MM.1S (cell line): ENCODE results near the gene CMIP.
A peak's percentile ranks its signal among the peaks of the same experiment; 100 is the strongest.

Experiments
- DNase-seq: peaks from one replicate; pipeline ENCODE4 v3.0.0-alpha.2; 2015
- H2AFZ ChIP-seq: fragments of 300-600 bp; sonication (generic); 2 replicates; pipeline ENCODE4 v1.6.0; 2016; ENCODE audit warnings: antibody characterized with exemption, low read length
- H3F3A ChIP-seq: fragments of 300-600 bp; sonication (generic); 2 replicates; pipeline ENCODE4 v1.6.1; 2016; ENCODE audit warnings: mild to moderate bottlenecking, antibody characterized with exemption, low read length, moderate library complexity, mixed read lengths; ENCODE audit not compliant: insufficient read depth
- H3K27ac ChIP-seq: fragments of 300-600 bp; sonication (generic); 2 replicates; pipeline ENCODE4 v1.5.1; 2016; ENCODE audit warnings: mild to moderate bottlenecking, low read length
- H3K27me3 ChIP-seq: fragments of 300-600 bp; sonication (generic); replicated peaks from 2 replicates; pipeline ENCODE4 v1.6.0; 2016; ENCODE audit warnings: low read length; ENCODE audit not compliant: insufficient read depth
- H3K36me3 ChIP-seq: fragments of 300-600 bp; sonication (generic); replicated peaks from 2 replicates; pipeline ENCODE4 v1.6.1; 2016; ENCODE audit warnings: mild to moderate bottlenecking, low read length, mixed read lengths; ENCODE audit not compliant: insufficient read depth
- H3K4me1 ChIP-seq: fragments of 300-600 bp; sonication (generic); 2 replicates; pipeline ENCODE4 v1.6.1; 2016; ENCODE audit warnings: low read length, mixed read lengths
- H3K4me2 ChIP-seq: fragments of 300-600 bp; sonication (generic); 2 replicates; pipeline ENCODE4 v1.6.0; 2016; ENCODE audit warnings: low read depth, low read length
- H3K4me3 ChIP-seq: fragments of 300-600 bp; sonication (generic); 2 replicates; pipeline ENCODE4 v1.5.1; 2016; ENCODE audit warnings: low read length, mixed read lengths
- H3K79me2 ChIP-seq: fragments of 300-600 bp; sonication (generic); 2 replicates; pipeline ENCODE4 v1.6.1; 2016; ENCODE audit warnings: mixed run types, low read length, mixed read lengths
- H3K9ac ChIP-seq: fragments of 300-600 bp; sonication (generic); 2 replicates; pipeline ENCODE4 v1.6.1; 2016; ENCODE audit warnings: low read length, mixed read lengths
- H3K9me2 ChIP-seq: fragments of 300-600 bp; sonication (generic); replicated peaks from 2 replicates; pipeline ENCODE4 v1.6.1; 2016; ENCODE audit warnings: mild to moderate bottlenecking, low read length, mixed read lengths; ENCODE audit not compliant: insufficient read depth
- H3K9me3 ChIP-seq: fragments of 300-600 bp; sonication (generic); replicated peaks from 2 replicates; pipeline ENCODE4 v1.6.1; 2016; ENCODE audit warnings: mild to moderate bottlenecking, low read length, mixed read lengths; ENCODE audit not compliant: insufficient read depth
- H4K20me1 ChIP-seq: fragments of 300-600 bp; sonication (generic); 2 replicates; pipeline ENCODE4 v1.6.1; 2016; ENCODE audit warnings: mild to moderate bottlenecking, low read length, moderate library complexity, mixed read lengths; ENCODE audit not compliant: insufficient read depth
- EZH2 ChIP-seq: fragments of 300-600 bp; sonication (generic); optimal IDR thresholded peaks from 2 replicates; pipeline ENCODE3; 2017; ENCODE audit warnings: low read depth, mild to moderate bottlenecking, antibody characterized with exemption, low read length, mixed read lengths
- EZH2phosphoT487 ChIP-seq: fragments of 300-600 bp; sonication (generic); IDR thresholded peaks from 2 replicates; pipeline ENCODE4 v1.6.1; 2018; ENCODE audit warnings: antibody characterized with exemption, low read length
- TF ChIP-seq, protein P1 (sequence below): fragments of 300-600 bp; sonication (generic); IDR thresholded peaks from 2 replicates; pipeline ENCODE4 v1.5.1; 2016; ENCODE audit warnings: antibody characterized with exemption, low read length, mixed read lengths

CMIP gene

DNA sequence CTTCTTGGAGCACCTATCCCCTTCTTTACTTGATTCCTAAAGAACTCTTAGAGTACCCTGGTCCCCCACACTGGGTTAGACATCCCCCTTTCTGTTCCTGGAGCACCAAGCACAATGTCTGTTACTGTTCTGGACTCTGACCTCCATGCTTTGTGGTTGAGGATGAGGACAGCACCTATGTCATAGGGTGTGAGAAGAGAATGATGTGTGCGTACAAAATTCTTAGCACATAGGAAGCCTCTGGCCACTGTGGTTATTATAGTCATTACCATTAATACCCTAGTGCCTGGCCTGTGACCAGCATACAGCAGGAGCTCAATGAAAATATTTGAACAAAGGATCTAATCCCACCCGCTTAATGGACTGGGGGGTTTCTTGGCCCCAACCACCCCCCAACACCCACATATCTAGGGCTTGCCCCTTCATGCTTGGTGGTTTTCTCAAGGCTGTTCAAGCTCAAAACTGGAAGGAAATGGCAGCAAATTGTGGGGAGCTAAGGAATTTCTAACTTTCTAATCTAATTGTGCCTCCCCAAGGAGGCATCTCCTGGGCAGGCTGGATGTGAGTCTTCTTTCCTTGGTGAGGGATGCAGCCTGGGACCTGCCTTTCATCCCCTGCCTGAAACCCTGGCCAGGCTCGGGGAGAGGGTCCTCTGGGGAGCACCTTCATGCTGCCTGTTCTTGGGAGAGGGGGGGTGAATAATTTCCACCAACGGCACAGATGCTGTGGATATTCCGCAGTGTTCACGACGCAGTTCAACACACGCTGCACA is 1.5 kb upstream of the CMIP start:
- Histone ChIP-seq H2AFZ (no peak overlapping the region), H3K27ac (no peak overlapping the region), H3K9me3 (no peaks in the 10 kb centered on the region), H4K20me1 (no peaks in the 10 kb centered on the region), H3K4me2 (no peak overlapping the region), H3K79me2 (peaks cover 30% of the 10 kb centered on the region), H3K4me3 (no peak overlapping the region), H3K9ac (no peak overlapping the region), H3K9me2 (no peaks in the 10 kb centered on the region), H3K4me1 (no peaks in the 10 kb centered on the region), H3K27me3 (no peaks in the 10 kb centered on the region), H3K36me3 (no peaks in the 10 kb centered on the region), H3F3A (no peaks in the 10 kb centered on the region)
- DNase-seq, result no peak
- no peak for TF ChIP-seq EZH2

DNA sequence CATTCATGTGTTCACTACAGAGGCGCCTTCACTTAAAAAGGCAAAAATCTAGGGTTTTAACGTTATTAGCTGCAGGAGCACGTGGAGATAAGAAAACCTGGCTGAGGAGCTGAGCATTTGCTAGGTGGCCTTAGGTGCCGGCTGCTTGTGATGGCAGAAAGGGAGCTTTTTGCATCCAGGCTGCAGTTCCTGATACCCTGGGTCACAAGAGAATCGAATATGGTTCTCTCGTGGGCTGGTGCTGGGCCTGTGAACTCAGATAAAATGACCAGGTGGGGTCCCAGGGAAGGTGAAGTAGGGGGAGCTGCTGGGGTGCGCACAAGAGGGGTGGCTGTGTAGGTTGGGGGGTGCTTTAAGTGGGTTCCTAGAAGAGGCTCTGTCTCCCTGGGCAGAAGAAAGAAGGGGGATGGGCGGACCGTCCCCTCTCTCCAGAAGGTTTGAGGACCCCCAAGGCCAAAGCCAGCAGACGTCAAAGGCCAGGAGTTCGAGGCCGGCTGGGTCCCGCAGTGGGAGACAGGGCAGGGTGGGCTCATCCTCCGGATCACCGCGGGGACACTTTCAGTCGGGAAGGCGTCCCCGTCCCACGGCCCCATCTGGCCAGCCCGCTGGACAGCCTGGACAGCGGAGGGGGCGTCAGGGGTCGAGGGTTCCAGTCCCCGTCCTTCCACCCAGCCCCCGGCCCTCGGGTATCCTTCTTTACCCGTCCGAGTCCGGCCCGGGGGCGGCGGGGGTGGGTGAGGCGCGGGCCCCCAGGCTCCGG is 740 bp upstream of the CMIP start:
- no peak overlapping the region for H3K27ac ChIP-seq
- H3K9me3 ChIP-seq, result no peaks in the 10 kb centered on the region
- H3K9ac ChIP-seq, result peak overlapping the region; percentile 44
- H3K4me1 ChIP-seq, result no peaks in the 10 kb centered on the region
- H3K79me2 ChIP-seq, result peaks cover 37% of the 10 kb centered on the region
- H3K4me3 ChIP-seq, result peak overlapping the region; percentile 58
- no peaks in the 10 kb centered on the region for H3K36me3 ChIP-seq
- TF ChIP-seq EZH2, result no peak
- TF ChIP-seq EZH2phosphoT487, result no peak
- TF ChIP-seq, protein P1, sequence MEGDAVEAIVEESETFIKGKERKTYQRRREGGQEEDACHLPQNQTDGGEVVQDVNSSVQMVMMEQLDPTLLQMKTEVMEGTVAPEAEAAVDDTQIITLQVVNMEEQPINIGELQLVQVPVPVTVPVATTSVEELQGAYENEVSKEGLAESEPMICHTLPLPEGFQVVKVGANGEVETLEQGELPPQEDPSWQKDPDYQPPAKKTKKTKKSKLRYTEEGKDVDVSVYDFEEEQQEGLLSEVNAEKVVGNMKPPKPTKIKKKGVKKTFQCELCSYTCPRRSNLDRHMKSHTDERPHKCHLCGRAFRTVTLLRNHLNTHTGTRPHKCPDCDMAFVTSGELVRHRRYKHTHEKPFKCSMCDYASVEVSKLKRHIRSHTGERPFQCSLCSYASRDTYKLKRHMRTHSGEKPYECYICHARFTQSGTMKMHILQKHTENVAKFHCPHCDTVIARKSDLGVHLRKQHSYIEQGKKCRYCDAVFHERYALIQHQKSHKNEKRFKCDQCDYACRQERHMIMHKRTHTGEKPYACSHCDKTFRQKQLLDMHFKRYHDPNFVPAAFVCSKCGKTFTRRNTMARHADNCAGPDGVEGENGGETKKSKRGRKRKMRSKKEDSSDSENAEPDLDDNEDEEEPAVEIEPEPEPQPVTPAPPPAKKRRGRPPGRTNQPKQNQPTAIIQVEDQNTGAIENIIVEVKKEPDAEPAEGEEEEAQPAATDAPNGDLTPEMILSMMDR, result no peak
- no peaks in the 10 kb centered on the region for H3F3A ChIP-seq
- H3K9me2 ChIP-seq, result no peaks in the 10 kb centered on the region
- DNase-seq, result no peak
- H3K27me3 ChIP-seq, result no peaks in the 10 kb centered on the region
- H3K4me2 ChIP-seq, result peak overlapping the region; percentile 57; the same call in 1 of the 2 replicates
- H2AFZ ChIP-seq, result no peak overlapping the region
- no peaks in the 10 kb centered on the region for H4K20me1 ChIP-seq

DNA sequence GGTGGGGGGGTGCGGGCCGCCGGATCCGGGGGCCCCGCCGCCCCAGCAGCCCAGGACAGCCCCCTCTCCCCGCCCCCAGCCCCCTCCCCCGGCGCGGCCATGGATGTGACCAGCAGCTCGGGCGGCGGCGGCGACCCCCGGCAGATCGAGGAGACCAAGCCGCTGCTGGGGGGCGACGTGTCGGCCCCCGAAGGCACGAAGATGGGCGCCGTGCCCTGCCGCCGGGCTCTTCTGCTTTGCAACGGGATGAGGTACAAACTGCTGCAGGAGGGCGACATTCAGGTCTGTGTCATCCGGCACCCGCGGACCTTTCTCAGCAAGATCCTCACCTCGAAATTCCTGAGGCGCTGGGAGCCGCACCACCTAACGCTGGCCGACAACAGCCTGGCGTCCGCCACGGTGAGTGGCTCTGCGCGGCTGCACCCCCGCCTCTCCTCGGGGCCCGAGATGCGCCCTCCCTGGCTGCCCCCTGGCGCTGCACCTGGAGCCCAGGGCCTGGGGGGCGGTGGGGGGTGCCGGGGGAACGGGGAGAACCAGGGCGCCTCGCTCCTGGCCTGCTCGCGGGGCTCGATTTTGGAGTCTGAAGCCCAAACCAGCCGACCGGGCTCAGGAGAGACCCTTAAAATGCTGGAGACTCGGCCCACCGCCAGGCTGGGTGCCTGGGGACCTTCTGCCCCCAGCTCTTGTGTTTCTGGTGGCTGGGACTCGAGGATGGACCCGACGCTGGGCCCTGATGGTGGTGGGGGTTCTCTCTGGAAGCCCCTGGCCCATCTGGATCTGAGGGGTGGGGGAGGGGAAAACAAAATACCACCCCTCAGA is 744 bp downstream of the CMIP start:
- Histone ChIP-seq H3F3A (no peaks in the 10 kb centered on the region), H3K9me2 (no peaks in the 10 kb centered on the region), H3K79me2 (peaks cover 52% of the 10 kb centered on the region), H4K20me1 (no peaks in the 10 kb centered on the region), H3K9ac (peak overlapping the region; percentile 64), H3K27me3 (no peaks in the 10 kb centered on the region), H3K27ac (no peak overlapping the region), H3K4me1 (no peaks in the 10 kb centered on the region), H3K4me2 (peak overlapping the region; percentile 65; the same call in 1 of the 2 replicates), H3K36me3 (no peaks in the 10 kb centered on the region), H3K4me3 (peak overlapping the region; percentile 65), H2AFZ (no peak overlapping the region), H3K9me3 (no peaks in the 10 kb centered on the region)
- TF ChIP-seq EZH2, result no peak
- no peak for TF ChIP-seq EZH2phosphoT487
- TF ChIP-seq, protein P1, result peak; percentile 36
- peak; percentile 38 for DNase-seq
